Ovary (tissue), 3 donors: Measurements from ENCODE around the gene DMPK.

Source experiments
- CTCF ChIP-seq, 3 donors: fragments of 450-650 bp in 2 of 3; fragments of 200-600 bp in 1 of 3; IDR thresholded peaks; one replicate each; pipeline versions ENCODE4 v1.5.1 to v1.8.0; 2016 to 2022; ENCODE audit warnings: antibody characterized with exemption in 3 of 3, mild to moderate bottlenecking in 1 of 3
- EP300 ChIP-seq: sonication (generic); formaldehyde crosslinking; IDR thresholded peaks from one replicate; pipeline ENCODE4 v1.6.1; 2017; ENCODE audit warnings: antibody characterized with exemption
- POLR2A ChIP-seq: fragments of 450-650 bp; IDR thresholded peaks from one replicate; pipeline ENCODE4 v1.6.1; 2017; ENCODE audit warnings: antibody characterized with exemption, mild to moderate bottlenecking, moderate library complexity
- donor health status: DM: no; HTN: no; CAD: no.

GRCh38 chr19:45825263-45825605 lies 42.9 kb upstream of the DMPK start:
- TF ChIP-seq CTCF (IDR thresholded peaks at IDR 0.05) (no peak), EP300 (no peak), POLR2A (no peak)
